Ovary (tissue), 9 donors: Measurements from ENCODE around the gene KRT17. TPM values are rescaled to one million over a fixed set of nuclear protein-coding genes. Genes with fewer than 3 reads are reported as not detected.

ENCODE experiments used
- DNase-seq, 5 donors: peaks; one replicate each; pipeline ENCODE4 v3.0.0-alpha.2; 2019 to 2020
- H3K27ac ChIP-seq, 2 donors: fragments of 200-600 bp; one replicate each; pipeline versions ENCODE4 v1.5.1 to v1.8.0; 2019 to 2022
- H3K27me3 ChIP-seq: fragments of 200-600 bp; one replicate; pipeline ENCODE4 v1.8.0; 2022
- H3K36me3 ChIP-seq: fragments of 200-600 bp; sonication (generic); one replicate; pipeline ENCODE4 v1.5.1; 2019
- H3K4me1 ChIP-seq: one replicate; pipeline ENCODE4 v1.8.1; 2013; ENCODE audit warnings: mild to moderate bottlenecking, moderate library complexity; ENCODE audit not compliant: insufficient read depth
- H3K4me3 ChIP-seq: fragments of 200-600 bp; sonication (generic); one replicate; pipeline ENCODE4 v1.5.1; 2017
- H3K9me3 ChIP-seq, 2 donors: fragments of 200-600 bp in 1 of 2; sonication (generic) in 1 of 2; one replicate each; pipeline versions ENCODE4 v1.5.1 to v1.8.1; 2013 to 2019; ENCODE audit warnings: mild to moderate bottlenecking in 1 of 2, moderate library complexity in 1 of 2
- EP300 ChIP-seq: sonication (generic); formaldehyde crosslinking; IDR thresholded peaks from one replicate; pipeline ENCODE4 v1.6.1; 2017; ENCODE audit warnings: antibody characterized with exemption
- POLR2A ChIP-seq: fragments of 450-650 bp; IDR thresholded peaks from one replicate; pipeline ENCODE4 v1.6.1; 2017; ENCODE audit warnings: antibody characterized with exemption, mild to moderate bottlenecking, moderate library complexity
- WGBS, 3 donors: extraction: QIAGEN DNeasy Blood & Tissue Kit in 1 of 3; methylation state at CpG; one replicate each; pipeline versions ENCODE4 v1.1.5 to v1.1.7; 2013 to 2017; 5-methylcytosine and 5-hydroxymethylcytosine counted together
- intact Hi-C, 4 donors: fragments of 100-400 bp; cut with DNase I; formaldehyde crosslinking; loops; one replicate each; pipeline versions ENCODE4 v1.11.0 to v1.15.1; 2022 to 2023
- polyA plus RNA-seq, 2 donors: library from polyadenylated mRNA; stranded (reverse); fragments of 200-250 nt in 1 of 2; fragments of 350-450 nt in 1 of 2; fragmentation: Illumina TruSeq in 1 of 2; extraction: RNeasy Lipid Tissue Mini Kit (QIAGEN cat#74804) in 1 of 2; gene quantifications; one replicate each; pipeline ENCODE4 v1.2.3, GENCODE V29; 2013 to 2014
- total RNA-seq, 7 donors: library from RNA; depleted of rRNA in 2 of 7; stranded (reverse); fragments of >200 nt in 2 of 7; fragmentation: NEBNext Ultra II Directional in 3 of 7; extraction: Animal tissue kit (Norgen Biotek cat#: 25700) in 3 of 7; gene quantifications; one replicate each; pipeline versions ENCODE4 v1.1.0 to v1.2.4, GENCODE V29; 2016 to 2023
- TF ChIP-seq, protein P1 (sequence below), 3 donors: fragments of 450-650 bp in 2 of 3; fragments of 200-600 bp in 1 of 3; IDR thresholded peaks; one replicate each; pipeline versions ENCODE4 v1.5.1 to v1.8.0; 2016 to 2022; ENCODE audit warnings: antibody characterized with exemption in 3 of 3, mild to moderate bottlenecking in 1 of 3
- donor health status: DM: no; HTN: no; CAD: no; lungs with moderate emphysema.
- donor health status: DM: no; HTN: no; CAD: no.
- donor health status: Bipolar disorder and iron deficiency.
- donor health status: DM: yes; HTN: yes; CAD: no.
- donor health status: DM: no; HTN: no; CAD: no.
- donor health status: DM: yes; HTN: yes; CAD: no.

Gene KRT17
- total and polyA plus RNA-seq, 9 donors, result 0.29 to 17.8 (median 1.7) TPM; not detected in 3

- H3K9me3 ChIP-seq, result no peaks in the 10 kb centered on the region
- intact Hi-C loops, result no loop called here
- no peak overlapping the region for H3K27ac ChIP-seq
- peaks cover 7% of the 10 kb centered on the region for H3K4me1 ChIP-seq
- no peak overlapping the region for H3K4me3 ChIP-seq
- 16 to 22% (median 19%) methylated on average over 28 of the region's 28 CpGs for WGBS, 3 donors
- TF ChIP-seq, protein P1, sequence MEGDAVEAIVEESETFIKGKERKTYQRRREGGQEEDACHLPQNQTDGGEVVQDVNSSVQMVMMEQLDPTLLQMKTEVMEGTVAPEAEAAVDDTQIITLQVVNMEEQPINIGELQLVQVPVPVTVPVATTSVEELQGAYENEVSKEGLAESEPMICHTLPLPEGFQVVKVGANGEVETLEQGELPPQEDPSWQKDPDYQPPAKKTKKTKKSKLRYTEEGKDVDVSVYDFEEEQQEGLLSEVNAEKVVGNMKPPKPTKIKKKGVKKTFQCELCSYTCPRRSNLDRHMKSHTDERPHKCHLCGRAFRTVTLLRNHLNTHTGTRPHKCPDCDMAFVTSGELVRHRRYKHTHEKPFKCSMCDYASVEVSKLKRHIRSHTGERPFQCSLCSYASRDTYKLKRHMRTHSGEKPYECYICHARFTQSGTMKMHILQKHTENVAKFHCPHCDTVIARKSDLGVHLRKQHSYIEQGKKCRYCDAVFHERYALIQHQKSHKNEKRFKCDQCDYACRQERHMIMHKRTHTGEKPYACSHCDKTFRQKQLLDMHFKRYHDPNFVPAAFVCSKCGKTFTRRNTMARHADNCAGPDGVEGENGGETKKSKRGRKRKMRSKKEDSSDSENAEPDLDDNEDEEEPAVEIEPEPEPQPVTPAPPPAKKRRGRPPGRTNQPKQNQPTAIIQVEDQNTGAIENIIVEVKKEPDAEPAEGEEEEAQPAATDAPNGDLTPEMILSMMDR (IDR thresholded peaks at IDR 0.05), result no peak
- no peak for TF ChIP-seq EP300
- no peak for TF ChIP-seq POLR2A
- no peaks in the 10 kb centered on the region for H3K27me3 ChIP-seq
- H3K36me3 ChIP-seq, result no peaks in the 10 kb centered on the region
- DNase-seq, result peak; percentile 20 to 59 (median 37)
These were observed 11.0 kb upstream of the KRT17 start for GRCh38 chr17:41635121-41636097.

- intact Hi-C loops, result no loop called here
- Histone ChIP-seq H3K27ac (no peak overlapping the region), H3K27me3 (no peaks in the 10 kb centered on the region), H3K9me3 (no peaks in the 10 kb centered on the region), H3K4me1 (peaks cover 7% of the 10 kb centered on the region), H3K4me3 (no peak overlapping the region), H3K36me3 (no peaks in the 10 kb centered on the region)
- no peak for TF ChIP-seq EP300
- no peak for DNase-seq
- 40 to 48% (median 41%) methylated on average over 7 of the region's 7 CpGs for WGBS, 3 donors
These were observed 10.3 kb upstream of the KRT17 start for GRCh38 chr17:41634639-41635038.

DNA sequence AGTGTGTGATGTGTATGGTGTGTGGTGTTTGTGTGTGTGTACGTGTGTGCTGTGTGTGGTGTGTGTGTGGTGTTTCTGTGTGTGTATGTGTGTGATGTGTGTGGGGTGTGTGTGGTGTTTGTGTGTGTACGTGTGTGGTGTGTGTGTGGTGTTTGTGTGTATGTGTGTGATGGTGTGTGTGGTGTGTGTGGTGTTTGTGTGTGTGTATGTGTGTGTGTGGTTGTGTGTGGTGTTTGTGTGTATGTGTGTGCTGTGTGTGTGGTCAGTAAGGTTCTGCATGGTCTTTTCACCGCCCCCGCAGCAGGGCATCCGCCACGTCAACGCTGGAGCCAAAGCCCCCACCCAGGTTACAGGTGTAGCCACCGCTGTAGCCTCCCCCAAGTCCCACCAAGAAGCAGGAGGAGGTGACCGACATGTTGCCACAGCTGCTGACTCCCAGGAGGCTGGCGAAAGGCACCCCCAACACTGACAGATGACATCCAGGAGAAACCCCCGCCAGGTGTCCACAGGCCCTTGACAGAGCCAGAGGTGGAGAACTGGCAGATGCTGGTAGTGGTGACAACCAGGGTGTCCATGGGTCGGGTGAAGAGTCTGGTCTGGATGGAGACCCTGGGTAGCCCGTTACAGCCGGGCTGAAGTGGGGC, 9.3 kb upstream of the KRT17 start:
- H3K27ac ChIP-seq, result no peak overlapping the region
- TF ChIP-seq POLR2A (no peak), EP300 (no peak)
- TF ChIP-seq, protein P1 (IDR thresholded peaks at IDR 0.05), result no peak

GRCh38 chr17:41632482-41633105, 8.2 kb upstream of the KRT17 start:
- intact Hi-C loops, result no loop called here
- Histone ChIP-seq H3K4me3 (no peak overlapping the region), H3K27ac (no peak overlapping the region), H3K27me3 (no peaks in the 10 kb centered on the region), H3K36me3 (no peaks in the 10 kb centered on the region), H3K4me1 (peaks cover 7% of the 10 kb centered on the region), H3K9me3 (no peaks in the 10 kb centered on the region)
- TF ChIP-seq, protein P1 (IDR thresholded peaks at IDR 0.05), result no peak
- TF ChIP-seq POLR2A (no peak), EP300 (no peak)
- 69 to 75% (median 74%) methylated on average over 5 of the region's 5 CpGs for WGBS, 3 donors
- DNase-seq, result no peak

More for the DNA sequence above, 9.3 kb upstream of the KRT17 start:
- H3K4me1 ChIP-seq, result peaks cover 7% of the 10 kb centered on the region
- H3K27me3 ChIP-seq, result no peaks in the 10 kb centered on the region
- H3K4me3 ChIP-seq, result no peak overlapping the region
- no peak for DNase-seq
- WGBS, 3 donors, result 87 to 94% (median 91%) methylated on average over 14 of the region's 14 CpGs
- intact Hi-C loops, result no loop called here
- H3K9me3 ChIP-seq, result no peaks in the 10 kb centered on the region
- H3K36me3 ChIP-seq, result no peaks in the 10 kb centered on the region
